ENCODE measurements around the gene EBF3. TPM values are rescaled to one million over a fixed set of nuclear protein-coding genes. Genes with fewer than 3 reads are reported as not detected.

The EBF3 gene
- total and polyA plus RNA-seq, 2 donors (not counting 3 experiments of a cell fraction or from before 2014, with no cell fraction given), result 0.92 to 2.7 TPM

DNA sequence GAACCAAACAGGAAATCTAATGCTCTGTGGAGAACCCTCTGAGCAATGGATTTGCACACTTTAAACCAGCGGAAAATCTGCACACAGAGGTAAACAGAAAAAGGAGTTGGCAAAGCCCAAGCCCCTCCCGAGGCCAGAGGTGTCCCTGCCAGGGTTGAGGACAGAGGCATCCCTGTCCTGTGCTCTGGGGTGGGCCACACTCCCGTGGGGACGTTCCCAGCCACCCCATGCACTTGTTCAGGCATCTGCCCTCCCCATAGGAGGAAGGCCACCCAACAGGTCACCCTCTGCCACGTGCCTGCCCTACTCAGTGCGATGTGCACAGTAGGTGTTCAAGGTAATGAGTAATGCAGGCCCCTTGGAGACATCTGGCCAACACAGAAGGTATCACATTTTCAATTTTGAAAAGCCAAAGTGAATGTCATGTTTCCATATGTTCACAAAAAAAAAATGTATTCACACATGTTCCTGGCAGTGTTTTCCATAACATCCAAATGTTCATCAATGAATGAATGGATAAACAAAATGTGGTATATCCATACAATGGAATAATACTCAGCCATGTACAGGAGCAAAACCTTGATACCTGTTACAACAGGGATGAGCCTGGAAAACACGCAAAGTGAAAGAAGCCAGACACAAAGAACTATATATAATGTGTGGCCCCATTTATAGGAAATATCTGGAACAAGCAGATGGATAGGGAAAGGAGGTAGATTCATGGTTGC lies 108.1 kb downstream of the EBF3 start:
- CTCF ChIA-PET, result no interaction called here

More for the DNA sequence above, 108.1 kb downstream of the EBF3 start:
- Histone ChIP-seq H3K9ac (replicated peaks; ENCODE audit: extremely low read depth, insufficient read depth, low read length) (no peak overlapping the region), H3K79me2 (ENCODE audit: control insufficient read depth, insufficient read depth, low read length) (no peaks in the 10 kb centered on the region), H2AFZ (ENCODE audit: low read depth, low read length) (no peak overlapping the region), H3K27ac (ENCODE audit: insufficient read depth, low read depth, low read length) (no peak overlapping the region), H3K4me1 (ENCODE audit: control insufficient read depth, extremely low read depth, insufficient read depth, low read length) (no peaks in the 10 kb centered on the region), H3K27me3 (ENCODE audit: control insufficient read depth in 2 of 2, insufficient read depth in 2 of 2, low read length in 2 of 2) (no peaks in the 10 kb centered on the region), H3K36me3 (ENCODE audit: control insufficient read depth in 2 of 2, extremely low read depth in 1 of 2, insufficient read depth in 2 of 2, low read length in 2 of 2) (no peaks in the 10 kb centered on the region), H4K20me1 (replicated peaks; ENCODE audit: control insufficient read depth, extremely low read depth, insufficient read depth, low read length) (no peaks in the 10 kb centered on the region), H3K9me3 (replicated peaks; ENCODE audit: control insufficient read depth, insufficient read depth, low read length) (no peaks in the 10 kb centered on the region), H3K4me3 (replicated peaks in 1 of 3; ENCODE audit: insufficient read depth in 1 of 3, low read depth in 1 of 3, low read length in 3 of 3) (no peak overlapping the region), H3K4me2 (ENCODE audit: insufficient read depth, low read length) (no peak overlapping the region), H3K9me1 (replicated peaks; ENCODE audit: control insufficient read depth, extremely low read depth, insufficient read depth, low read length) (no peaks in the 10 kb centered on the region)
- intact Hi-C loops (cut with micrococcal nuclease), result no loop called here
- POLR2A ChIA-PET, result no interaction called here
- dilution Hi-C loops (cut with MboI; ENCODE audit: extremely low pct_ligation_motif_present, low sequenced_read_pairs), result no loop called here
- no TSS peak for BruUV-seq (replicated peaks)
- no peak for TF ChIP-seq GATA2 (IDR thresholded peaks at IDR 0.05; ENCODE audit: insufficient read depth, insufficient read length, low read depth, low read length)
- no peak for TF ChIP-seq JUN (IDR thresholded peaks at IDR 0.05; ENCODE audit: borderline replicate concordance, insufficient read depth, insufficient read length, low read depth)
- TF ChIP-seq, protein P1, sequence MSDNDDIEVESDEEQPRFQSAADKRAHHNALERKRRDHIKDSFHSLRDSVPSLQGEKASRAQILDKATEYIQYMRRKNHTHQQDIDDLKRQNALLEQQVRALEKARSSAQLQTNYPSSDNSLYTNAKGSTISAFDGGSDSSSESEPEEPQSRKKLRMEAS (IDR thresholded peaks at IDR 0.05; ENCODE audit: insufficient read depth, insufficient read length), result no peak
- TF ChIP-seq MYC (IDR thresholded peaks at IDR 0.05; ENCODE audit: low read depth, low read length), result no peak
- no peak for TF ChIP-seq FOS (IDR thresholded peaks at IDR 0.05; ENCODE audit: borderline replicate concordance, insufficient read depth, low read length)
- TF ChIP-seq EZH2 (IDR thresholded peaks at IDR 0.05; ENCODE audit: borderline replicate concordance, low read depth, low read length, severe bottlenecking), result no peak
- no peak for TF ChIP-seq POLR2AphosphoS5 (IDR thresholded peaks at IDR 0.05; ENCODE audit: insufficient read depth, low read depth, low read length)
- no peak for TF ChIP-seq POLR2A (IDR thresholded peaks at IDR 0.05; ENCODE audit: low read depth, low read length)
- TF ChIP-seq, protein P2, sequence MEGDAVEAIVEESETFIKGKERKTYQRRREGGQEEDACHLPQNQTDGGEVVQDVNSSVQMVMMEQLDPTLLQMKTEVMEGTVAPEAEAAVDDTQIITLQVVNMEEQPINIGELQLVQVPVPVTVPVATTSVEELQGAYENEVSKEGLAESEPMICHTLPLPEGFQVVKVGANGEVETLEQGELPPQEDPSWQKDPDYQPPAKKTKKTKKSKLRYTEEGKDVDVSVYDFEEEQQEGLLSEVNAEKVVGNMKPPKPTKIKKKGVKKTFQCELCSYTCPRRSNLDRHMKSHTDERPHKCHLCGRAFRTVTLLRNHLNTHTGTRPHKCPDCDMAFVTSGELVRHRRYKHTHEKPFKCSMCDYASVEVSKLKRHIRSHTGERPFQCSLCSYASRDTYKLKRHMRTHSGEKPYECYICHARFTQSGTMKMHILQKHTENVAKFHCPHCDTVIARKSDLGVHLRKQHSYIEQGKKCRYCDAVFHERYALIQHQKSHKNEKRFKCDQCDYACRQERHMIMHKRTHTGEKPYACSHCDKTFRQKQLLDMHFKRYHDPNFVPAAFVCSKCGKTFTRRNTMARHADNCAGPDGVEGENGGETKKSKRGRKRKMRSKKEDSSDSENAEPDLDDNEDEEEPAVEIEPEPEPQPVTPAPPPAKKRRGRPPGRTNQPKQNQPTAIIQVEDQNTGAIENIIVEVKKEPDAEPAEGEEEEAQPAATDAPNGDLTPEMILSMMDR (IDR thresholded peaks at IDR 0.05; ENCODE audit: extremely low read depth in 1 of 2, insufficient read depth in 1 of 2, low read depth in 1 of 2, low read length in 2 of 2), result no peak
- FAIRE-seq, result no peak
- no peak for DNase-seq (ENCODE audit: low read depth, low spot score)
